ENCODE results near the gene KAZN. TPM values are rescaled to one million over a fixed set of nuclear protein-coding genes. Genes with fewer than 3 reads are reported as not detected.

The KAZN gene
- total RNA-seq, 2 experiments from 2014 or later: 0.30 to 0.42 TPM

DNA sequence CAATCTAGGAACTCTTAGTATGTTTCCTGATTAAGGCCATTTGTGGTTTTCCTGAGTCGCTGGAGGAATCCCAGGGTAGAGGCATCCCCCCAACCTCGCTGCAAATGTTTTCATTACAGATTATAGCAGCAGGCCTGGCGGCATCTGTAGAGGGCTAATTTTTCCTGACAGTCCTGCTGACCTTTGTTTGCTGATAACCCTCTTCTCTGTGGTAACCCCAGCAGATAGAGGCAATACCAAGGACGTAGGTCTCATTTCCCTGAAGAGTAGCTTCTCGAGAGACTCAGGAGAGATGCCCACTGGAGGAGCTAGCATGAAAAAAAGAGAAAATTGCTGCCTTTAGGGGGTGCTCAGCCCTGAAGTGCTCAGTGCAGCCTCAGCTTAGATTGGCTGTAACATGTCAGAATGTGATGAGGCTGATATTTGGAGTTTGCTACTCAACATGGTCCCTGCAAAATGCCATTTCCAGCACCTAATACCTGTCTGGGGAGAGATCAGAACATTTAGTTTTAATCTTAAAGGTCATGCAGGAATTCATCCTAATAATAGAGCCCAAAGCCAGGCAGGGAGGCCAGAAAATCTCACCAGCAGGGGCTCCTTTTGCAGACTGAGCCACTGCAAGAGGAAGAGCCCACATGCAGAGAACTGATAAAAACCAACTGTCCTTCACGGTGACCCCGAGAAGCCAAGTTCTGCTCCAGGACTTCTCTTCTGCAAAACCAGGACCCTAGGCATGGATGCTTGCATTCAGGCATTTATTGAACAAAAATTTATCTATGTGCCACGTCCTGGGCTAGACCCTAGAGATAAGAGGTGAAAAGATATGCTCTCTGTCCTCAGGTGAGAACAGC lies 184.5 kb downstream of the KAZN start:
- CTCF ChIA-PET: no interaction called here
- POLR2A ChIA-PET: no interaction called here

DNA sequence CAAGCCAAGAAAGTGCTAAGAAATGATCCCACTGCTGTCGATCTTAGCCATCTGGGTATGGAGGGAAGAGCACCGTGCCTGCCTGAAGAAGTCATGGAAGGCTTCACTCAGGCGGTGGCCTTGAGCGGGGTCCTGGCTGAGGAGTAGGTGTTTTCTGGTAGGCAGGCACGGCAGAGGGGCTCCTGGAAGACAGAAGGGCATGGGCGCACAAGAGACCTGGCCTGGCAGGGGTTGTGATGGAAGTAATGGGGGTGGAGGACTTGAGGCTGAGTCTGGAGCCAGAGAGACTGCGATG lies 185.1 kb downstream of the KAZN start:
- POLR2A ChIA-PET: no interaction called here

DNA sequence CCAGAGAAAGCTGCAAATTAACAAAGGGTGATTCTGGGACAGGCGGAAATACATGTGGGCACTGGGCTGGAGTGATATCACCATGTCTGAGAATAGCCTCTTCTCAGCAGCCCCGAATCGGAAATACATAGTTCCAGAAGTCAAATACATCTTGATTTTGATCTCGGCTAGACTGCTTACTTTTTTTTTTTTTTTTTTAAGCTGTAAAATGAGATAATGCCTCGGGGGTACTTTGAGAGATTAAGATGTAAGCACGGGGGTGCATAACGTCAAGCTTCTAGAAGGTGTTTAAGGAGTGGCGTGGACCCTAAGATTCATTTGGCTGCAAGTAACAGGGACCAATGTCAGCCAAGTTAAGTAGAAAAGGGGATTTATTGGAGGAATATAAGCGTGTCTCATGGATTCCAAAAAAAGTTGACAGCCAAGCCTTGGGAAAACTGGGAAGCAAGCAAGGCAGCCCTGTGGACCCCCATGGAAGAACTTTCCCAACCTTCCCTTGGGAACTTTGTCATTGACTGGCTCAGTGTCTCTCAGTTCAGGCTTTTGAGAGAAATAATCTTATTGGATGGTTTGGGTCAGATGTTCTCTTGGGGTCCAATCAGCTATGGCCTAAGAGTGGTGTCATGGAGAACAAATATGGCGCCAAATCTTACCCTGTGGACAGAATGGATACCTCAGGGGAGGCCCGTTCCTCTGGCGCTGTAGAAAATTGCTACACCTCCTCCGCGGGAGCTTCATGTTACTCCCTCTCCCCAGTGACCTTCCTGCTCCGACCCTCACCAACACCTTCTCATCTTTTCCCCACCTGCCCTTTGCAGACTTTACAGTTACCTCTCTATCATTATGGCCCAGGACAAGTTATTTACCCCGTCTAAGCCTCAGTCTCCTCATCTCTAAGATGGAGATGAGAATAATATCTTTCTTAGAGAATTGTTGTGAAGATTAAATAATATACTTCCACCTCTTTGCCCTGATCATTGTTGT lies 186.6 kb downstream of the KAZN start:
- ChIA-PET CTCF (no interaction called here), POLR2A (no interaction called here)

More for the DNA sequence above, 185.1 kb downstream of the KAZN start:
- CTCF ChIA-PET: no interaction called here

DNA sequence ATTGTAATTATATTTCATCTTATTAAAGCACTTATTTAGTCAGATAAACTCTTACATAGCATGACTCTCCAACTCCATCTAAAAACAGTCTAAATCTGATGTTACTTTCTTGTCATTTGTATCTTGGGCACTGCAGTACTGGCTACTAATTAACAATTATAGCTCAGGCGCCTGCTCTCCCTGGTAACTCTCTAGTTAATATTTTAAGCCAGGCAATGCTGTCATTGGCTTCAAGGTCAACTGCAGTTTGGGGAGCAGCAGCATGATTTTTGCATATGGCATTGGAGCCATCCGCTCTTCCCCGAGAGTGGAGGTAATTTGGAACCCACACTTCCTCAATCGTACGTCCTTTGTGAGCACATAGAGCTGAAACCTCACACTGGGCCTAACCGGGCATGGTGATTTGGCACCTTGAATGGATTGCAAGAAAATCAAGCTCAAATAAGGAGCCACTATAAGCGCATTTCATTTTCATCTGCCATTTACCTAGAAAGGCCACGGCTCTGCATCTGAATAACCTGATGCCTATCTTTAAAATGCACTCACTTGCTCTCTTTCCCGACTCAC lies 187.7 kb downstream of the KAZN start:
- POLR2A ChIA-PET: no interaction called here
- CTCF ChIA-PET: no interaction called here

DNA sequence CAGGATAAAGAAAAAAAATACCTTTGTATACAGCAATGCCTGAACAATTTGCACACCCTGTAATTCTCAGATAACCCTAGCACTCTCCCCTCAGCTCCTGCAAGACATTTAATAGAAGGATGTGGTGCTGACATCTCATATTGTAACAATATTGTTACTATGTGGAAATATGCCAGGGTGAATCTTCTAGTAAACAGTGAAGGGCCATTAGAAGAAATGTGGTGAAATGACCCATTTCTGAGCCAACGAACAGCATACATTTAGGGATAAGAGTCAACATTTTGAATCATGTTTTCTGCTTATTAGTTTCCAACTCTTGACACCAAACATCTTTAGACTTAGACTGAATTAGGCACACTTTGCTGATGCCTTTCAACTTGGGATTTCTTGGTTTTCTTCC lies 188.2 kb downstream of the KAZN start:
- POLR2A ChIA-PET: no interaction called here
- CTCF ChIA-PET: no interaction called here

DNA sequence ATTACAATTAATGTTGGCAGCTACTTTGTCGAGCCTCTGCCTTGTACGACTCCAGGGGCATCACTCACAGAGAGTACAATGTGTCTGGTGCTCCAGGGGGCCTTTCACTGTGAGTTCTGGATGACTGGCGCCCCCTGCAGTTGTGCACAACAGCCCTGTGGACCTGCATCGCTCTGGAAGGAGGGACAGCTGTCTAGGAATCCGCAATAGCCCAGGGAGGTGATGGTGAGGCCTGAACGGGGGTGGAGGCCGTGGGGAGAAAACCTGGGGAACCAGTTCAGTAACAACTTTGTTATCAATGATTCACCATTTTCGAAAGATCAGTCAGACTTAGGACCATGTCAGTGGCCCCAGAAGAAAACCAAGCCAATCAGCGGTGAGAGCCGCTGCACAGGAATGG lies 189.1 kb downstream of the KAZN start:
- ChIA-PET CTCF (no interaction called here), POLR2A (no interaction called here)

DNA sequence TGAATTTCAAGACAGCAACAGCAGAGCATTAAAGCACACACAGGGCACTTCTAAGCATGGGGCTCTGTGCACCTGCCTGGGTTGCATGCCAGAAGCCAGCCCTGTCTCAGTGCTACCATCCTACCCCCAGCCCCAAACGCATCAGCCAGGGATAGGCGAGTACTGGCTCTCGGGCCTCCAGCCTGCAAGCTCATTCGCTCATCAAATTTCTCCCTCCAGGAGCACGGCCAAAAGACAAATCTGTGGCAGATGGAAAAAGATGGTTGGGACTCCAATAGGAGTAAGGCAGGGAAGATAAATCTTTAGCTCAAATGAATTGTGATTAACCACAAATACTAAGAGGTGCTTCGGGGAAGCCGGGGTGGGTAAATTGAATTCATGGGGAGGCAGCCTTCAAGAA lies 189.6 kb downstream of the KAZN start:
- ChIA-PET POLR2A (no interaction called here), CTCF (interaction anchor here (0.6 kb wide), 1 partner anchor 253 kb away, joined by 3 read pairs; no protein-coding TSS in a partner anchor)

DNA sequence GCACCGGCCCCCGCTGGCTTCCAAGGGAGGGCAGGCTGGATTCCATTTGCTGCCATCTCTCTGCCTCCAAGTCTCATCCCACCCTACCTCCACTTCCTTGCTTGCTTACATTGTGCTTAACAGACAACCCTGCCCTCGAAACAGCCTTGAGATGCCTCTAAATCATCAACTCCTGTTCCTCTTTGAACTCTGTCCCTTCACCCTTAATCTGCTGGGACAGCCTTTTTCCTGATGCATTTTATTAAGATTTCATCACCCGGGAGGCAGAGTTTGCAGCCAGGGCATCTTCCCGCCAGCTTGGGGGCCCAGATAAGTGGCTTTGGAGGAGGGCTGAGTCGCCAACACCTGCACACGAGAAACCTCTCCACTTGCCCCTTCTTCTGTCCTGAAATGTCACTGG lies 192.5 kb downstream of the KAZN start:
- POLR2A ChIA-PET: no interaction called here
- CTCF ChIA-PET: no interaction called here

DNA sequence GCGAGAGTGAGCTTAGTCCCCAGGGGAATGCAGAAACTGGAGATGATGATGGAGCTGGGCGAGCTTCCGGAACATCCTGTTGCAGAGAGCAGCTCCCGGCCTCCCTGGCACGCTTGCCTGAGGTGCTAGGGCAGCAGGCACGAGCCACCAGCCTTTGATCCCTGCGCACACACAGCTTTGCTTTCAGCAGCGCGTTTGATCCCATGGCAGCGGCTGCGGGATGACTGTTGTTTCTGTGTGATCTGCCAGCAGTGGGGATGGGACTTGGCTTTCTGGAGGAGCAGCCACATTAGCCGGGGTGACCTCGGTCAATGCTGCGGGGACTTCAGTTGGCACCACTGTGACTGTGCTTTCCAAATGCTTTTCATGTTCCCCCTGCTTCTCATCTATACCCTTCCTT lies 193.2 kb downstream of the KAZN start:
- ChIA-PET POLR2A (no interaction called here), CTCF (no interaction called here)

DNA sequence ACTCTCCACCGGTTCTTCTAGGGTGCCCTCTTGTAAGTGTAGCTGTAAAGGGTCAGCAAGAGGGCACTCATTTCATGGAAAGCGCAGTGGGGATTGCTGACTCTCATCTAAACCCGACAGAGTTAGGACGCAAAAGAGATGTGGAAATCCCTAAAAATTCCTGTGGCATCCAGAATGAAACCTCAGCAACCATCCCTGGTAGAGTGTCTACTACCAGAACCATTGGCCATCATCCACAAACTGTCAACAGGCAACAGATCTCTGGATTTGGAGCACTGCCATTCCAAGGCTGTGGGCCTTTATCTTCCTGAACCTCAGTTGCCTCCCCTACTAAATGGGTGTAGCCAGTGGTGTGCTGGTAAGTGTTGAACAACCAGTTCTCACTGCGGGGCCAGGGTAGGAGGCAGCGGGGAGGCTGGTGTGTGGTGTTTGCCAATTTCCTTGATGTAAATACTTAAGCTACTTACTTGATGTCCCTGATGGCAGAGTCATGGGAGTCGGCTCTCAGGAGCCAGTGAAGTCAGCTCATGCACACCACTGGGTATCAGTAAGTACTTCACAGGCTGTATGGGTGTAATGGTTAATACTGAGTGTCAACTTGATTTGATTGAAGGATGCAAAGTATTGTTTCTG lies 195.8 kb downstream of the KAZN start:
- ChIA-PET POLR2A (no interaction called here), CTCF (no interaction called here)

DNA sequence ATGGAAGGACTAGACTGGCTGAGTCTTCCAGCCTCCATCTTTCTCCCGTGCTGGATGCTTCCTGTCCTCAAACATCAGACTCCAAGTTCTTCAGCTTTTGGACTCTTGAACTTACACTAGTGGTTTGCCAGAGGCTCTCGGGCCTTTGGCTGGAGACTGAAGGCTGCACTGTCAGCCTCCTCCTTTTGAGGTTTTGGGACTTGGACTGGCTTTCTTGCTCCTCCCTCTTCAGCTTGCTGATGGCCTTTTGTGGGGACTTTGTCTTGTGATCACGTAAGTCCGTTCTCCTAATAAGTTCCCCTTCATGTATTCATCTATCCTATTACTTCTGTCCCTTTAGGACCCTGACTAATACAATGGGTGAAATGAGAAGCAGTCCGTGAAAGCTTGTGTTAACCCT lies 196.4 kb downstream of the KAZN start:
- ChIA-PET CTCF (no interaction called here), POLR2A (no interaction called here)

DNA sequence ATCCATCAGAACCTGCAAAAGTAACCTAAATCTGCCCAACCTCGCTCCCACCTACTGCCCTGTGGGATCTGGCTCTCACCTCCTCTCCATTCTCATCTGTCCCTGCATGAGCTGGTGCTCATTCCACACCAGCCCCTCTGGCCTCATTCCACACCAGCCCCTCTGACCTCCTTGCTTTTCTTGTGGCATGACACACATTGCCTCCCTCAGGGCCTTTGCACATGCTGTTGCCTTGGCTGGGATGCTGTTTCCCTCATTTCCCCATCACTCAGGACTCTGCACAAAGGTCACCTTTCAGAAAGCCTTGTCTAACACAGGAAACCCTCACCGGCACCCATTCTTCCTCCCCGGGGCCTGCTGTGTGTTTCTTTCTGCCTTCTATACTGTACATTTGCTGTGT lies 197.1 kb downstream of the KAZN start:
- ChIA-PET CTCF (no interaction called here), POLR2A (no interaction called here)

DNA sequence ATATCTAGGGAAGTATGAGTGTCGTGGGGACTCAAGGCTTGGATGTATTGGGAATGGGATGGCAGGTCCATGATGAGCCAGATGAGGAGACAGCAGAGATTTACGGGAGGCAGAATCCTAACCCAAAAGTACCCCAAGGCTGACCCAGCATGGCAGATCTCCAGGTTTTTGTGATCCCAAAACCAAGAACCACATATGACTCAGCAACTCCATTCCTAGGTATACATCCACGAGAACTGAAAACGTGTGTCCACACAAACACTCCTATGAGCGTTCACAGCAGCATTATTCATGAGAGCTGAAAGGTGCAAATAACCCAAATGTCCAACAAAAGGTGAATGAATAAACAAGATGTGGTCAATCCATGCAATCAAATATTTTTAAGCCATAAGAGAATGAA lies 201.5 kb downstream of the KAZN start:
- POLR2A ChIA-PET: no interaction called here
- CTCF ChIA-PET: no interaction called here

DNA sequence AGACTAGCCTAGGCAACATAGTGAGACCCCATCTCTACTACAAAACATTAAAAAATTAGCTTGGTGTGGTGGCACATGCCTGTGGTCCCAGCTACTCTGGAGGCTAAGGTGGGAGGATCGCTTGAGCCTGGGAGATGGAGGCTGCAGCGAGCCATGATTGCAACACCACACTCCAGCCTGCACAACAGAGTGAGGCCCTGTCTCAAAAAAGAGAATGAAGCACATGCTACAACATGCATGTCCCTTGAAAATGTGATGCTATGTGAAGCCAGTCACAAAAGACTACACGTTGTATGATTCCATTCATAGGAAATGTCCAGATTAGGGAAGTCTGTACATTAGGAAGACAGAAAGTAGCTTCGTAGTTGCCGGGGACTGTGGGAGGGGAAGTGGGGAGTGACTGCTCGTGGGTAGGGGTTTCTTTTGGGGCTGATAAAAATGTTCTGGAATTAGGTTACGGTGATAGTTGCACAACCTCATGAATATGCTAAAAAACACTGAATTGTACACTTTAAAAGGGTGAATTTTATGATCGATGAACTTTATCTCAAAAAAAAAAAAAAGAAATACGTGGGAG lies 202.1 kb downstream of the KAZN start:
- POLR2A ChIA-PET: no interaction called here
- CTCF ChIA-PET: no interaction called here

DNA sequence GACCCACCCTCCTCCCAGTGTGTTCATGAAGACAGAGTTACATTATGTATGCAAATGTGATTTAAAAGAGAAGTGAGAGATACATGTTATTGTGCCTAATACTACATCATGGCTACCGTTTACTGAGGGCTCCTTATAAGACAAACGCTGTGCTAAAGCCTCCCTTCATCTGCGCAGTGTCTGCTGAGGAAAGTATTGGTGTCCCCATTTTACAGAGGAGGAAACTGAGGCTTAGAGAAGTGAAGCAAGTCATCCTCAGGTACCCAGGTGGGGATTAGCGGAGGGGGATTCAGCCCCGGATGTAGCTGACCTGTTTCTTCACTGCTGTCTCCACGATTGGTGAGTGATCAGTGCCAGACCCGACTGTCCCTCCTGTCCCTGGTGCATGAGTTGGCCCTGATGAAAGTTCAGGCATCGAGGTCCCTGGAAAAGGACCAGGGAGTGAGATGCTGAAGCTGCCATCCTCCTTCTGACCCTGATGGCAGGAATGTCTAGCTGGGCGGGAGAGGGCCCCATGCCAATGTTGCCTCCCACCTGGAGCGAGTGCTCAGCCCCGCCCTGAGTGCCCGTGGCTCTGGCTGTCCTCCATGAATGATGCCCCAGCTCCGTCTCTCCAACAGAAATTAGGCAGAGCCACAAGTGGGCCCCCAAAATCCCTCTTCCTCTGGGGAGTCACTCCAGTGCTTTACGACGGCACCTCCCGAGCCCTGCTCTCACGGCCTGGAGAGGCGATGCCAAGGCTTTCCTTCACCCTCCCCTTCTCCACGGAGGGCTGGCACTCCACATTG lies 204.7 kb downstream of the KAZN start:
- POLR2A ChIA-PET: no interaction called here
- CTCF ChIA-PET: no interaction called here

DNA sequence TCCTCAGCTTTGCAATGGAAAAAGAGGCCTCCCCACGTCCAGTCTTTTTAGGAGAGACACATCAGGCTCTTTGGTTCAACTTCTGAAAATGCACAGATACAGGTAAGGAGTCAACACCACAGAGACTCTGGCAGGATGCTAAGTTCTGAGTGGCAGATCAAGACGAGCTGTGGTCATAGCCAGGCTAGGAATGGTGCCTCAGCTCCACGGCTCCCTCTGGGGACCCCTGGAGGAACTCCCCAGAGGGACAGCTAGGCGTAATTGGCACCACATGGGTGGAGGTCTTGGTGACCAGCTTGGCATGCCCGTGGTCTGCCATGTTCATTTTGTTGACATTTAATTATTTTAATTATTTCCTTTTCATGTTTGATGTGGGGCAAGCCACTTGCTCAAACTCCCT lies 206.1 kb downstream of the KAZN start:
- CTCF ChIA-PET: no interaction called here
- POLR2A ChIA-PET: no interaction called here

DNA sequence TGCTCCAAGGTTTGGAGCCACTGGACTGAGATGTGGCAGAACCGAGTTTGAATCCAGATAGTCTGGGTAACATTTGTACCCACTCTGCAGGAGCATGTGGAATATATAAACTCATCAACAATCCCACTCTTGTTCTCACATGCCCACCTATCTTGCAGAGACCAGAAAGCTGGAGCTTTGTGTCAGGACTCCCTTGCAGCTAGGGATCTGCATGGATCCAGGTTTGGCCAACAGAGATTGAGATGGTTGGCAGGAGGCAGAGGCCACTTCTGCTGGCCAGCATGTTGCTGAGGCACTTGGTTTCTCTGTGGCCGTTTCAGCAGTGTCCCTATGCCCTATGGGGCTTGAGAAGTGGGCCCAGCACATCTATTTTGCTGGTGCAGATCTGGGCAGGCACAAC lies 208.3 kb downstream of the KAZN start:
- CTCF ChIA-PET: interaction anchor here (0.8 kb wide), 1 partner anchor 64 kb away, joined by 3 read pairs; no protein-coding TSS in a partner anchor
- POLR2A ChIA-PET: no interaction called here

DNA sequence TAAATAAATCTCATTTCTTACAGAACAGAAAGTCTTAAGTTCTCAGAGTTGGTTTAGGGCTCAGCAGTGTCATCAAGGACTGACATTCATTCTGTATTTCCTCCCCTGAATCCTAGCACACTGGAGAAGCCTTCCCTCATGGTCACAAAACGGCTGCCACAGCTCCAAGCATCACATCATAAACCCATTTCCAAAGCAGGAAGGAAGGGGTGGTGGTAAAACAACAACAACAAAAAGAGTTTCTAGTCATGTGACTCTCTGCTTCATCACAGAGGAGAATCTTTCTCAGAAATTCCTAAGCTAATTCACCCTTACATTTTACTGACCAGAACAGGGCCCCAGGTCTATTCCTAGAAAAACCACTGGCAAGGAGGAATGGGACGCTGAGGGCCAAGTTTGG lies 210.3 kb downstream of the KAZN start:
- ChIA-PET CTCF (no interaction called here), POLR2A (no interaction called here)

DNA sequence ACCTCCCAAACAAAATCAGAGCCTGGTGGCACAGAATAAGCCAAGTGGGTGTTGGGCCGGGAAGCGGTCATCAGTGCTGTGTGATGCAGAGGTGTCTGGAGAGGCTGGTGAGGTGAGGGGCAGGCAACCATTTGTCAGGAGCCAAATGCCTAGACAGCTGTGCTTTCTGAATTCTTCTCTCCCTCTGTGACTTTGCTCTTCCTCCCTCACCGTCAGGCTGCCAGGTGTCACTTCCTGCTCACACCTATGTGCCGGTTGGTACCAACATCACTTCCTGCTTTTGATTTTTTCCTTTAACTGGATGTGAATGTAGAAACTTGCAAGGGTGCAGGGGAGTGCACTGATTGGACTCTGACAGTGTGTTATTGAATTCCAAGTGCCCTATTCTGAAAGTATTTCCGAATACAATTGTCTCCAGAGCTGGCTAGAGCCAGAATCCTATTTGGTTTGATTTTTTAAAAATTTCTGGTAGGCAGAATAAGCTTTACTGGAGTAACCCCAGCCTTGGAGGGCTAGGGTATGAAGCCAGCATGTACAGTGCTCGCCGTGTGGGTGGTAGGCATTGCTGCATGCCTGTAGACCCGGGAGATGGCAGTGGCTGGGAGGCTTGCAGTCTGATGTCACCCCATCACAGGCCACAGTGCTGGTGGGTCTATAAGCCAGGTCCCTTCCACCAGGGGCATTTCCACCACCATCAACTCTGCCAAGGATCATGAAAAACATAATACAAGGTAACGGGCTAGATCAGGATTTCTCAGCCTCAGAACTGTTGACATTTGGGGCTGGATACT lies 210.9 kb downstream of the KAZN start:
- ChIA-PET CTCF (no interaction called here), POLR2A (no interaction called here)

Measured in activated CD8-positive, alpha-beta memory T cell treated with anti-CD3 and anti-CD28 coated beads for 36 hours (primary cell).